Heart right ventricle (tissue), 16 donors: Measurements from ENCODE around the gene ZNF174. TPM values are rescaled to one million over a fixed set of nuclear protein-coding genes. Genes with fewer than 3 reads are reported as not detected.

Experiments
- ATAC-seq, 8 donors: fragments of 200-7000 bp; cut with Tn5 transposase; one replicate each; pipeline ENCODE4 v1.9.1; 2020; ENCODE audit warnings: mild to moderate bottlenecking in 8 of 8, moderate library complexity in 8 of 8, moderate number of reproducible peaks in 1 of 8
- DNase-seq, 2 donors: peaks; one replicate each; pipeline ENCODE4 v3.0.0-alpha.2; 2020
- H3K27ac ChIP-seq, 10 donors: fragments of 200-600 bp; sonication (generic) in 2 of 10; one replicate each; pipeline versions ENCODE4 v1.5.0 to v1.8.0; 2020 to 2022; ENCODE audit warnings: mild to moderate bottlenecking in 3 of 10
- H3K27me3 ChIP-seq, 7 donors: fragments of 200-600 bp; one replicate each; pipeline ENCODE4 v1.8.0; 2021 to 2022; ENCODE audit warnings: mild to moderate bottlenecking in 2 of 7
- H3K36me3 ChIP-seq, 9 donors: fragments of 200-600 bp; sonication (generic) in 1 of 9; one replicate each; pipeline versions ENCODE4 v1.5.0 to v1.8.0; 2020 to 2022; ENCODE audit warnings: mild to moderate bottlenecking in 2 of 9
- H3K4me1 ChIP-seq, 9 donors: fragments of 200-600 bp; sonication (generic) in 1 of 9; one replicate each; pipeline versions ENCODE4 v1.5.0 to v1.8.0; 2020 to 2022; ENCODE audit warnings: mild to moderate bottlenecking in 4 of 9
- H3K4me3 ChIP-seq, 10 donors: fragments of 200-600 bp; sonication (generic) in 2 of 10; one replicate each; pipeline versions ENCODE4 v1.5.0 to v1.8.0; 2020 to 2022; ENCODE audit warnings: mild to moderate bottlenecking in 7 of 10, moderate library complexity in 2 of 10
- H3K9me3 ChIP-seq, 11 donors: fragments of 200-600 bp in 10 of 11; sonication (generic) in 2 of 11; one replicate each; pipeline versions ENCODE4 v1.5.0 to v1.8.0; 2013 to 2022; ENCODE audit warnings: mild to moderate bottlenecking in 2 of 11, control low read depth in 1 of 11, moderate library complexity in 1 of 11
- CTCF ChIP-seq, 9 donors: fragments of 200-600 bp; sonication (generic) in 2 of 9; IDR thresholded peaks; one replicate each; pipeline versions ENCODE4 v1.5.0 to v1.8.0; 2021 to 2022; ENCODE audit warnings: antibody characterized with exemption in 9 of 9, mild to moderate bottlenecking in 5 of 9, moderate library complexity in 1 of 9
- WGBS, 2 donors: extraction: QIAGEN DNeasy Blood & Tissue Kit; methylation state at CpG; one replicate each; pipeline ENCODE4 v1.1.7; 2013; ENCODE audit warnings: inconsistent platforms in 1 of 2; 5-methylcytosine and 5-hydroxymethylcytosine counted together
- intact Hi-C, 10 donors: fragments of 100-400 bp; cut with DNase I; formaldehyde crosslinking; loops; one replicate each; pipeline versions ENCODE4 v1.11.1 to v1.14.2; 2022
- polyA plus RNA-seq, 2 donors: library from polyadenylated mRNA; stranded (reverse); fragments of 200-250 nt; gene quantifications; one replicate each; pipeline ENCODE4 v1.2.3, GENCODE V29; 2013
- total RNA-seq, 10 donors: library from RNA; stranded (reverse); fragmentation: NEBNext Ultra II Directional in 3 of 10; extraction: Animal tissue kit (Norgen Biotek cat#: 25700) in 3 of 10; gene quantifications; one replicate each; pipeline versions ENCODE4 v1.2.1 to v1.2.4, GENCODE V29; 2021 to 2023
- donor health status: Arrhythmogenic right ventricular cardiomyopathy.
- donor health status: ischemic (EF 13 %, LVEDD 7.1; RV severe dilation, severe dysfunction).
- donor health status: healthy with polysubstance abuse.
- donor health status: DM: no; HTN: yes; CAD: no.
- donor health status: DM: no; HTN: no; CAD: no.
- donor health status: ischemic (EF 25% LVEDD 6.9; RV normal size, moderate dysfunction).
- donor health status: ischemic (EF 25% LVEDD 5.7; RV mildly dilated, moderate dysfunction).
- donor health status: healthy.
- donor health status: DM: yes; HTN: yes; CAD: no.
- donor health status: Ischemic cardiomyopathy.
- donor health status: ischemic (EF 35%, LVEDD 5.7; RV mildly dilated, moderate dysfunction).
- donor health status: nonischemic (EF 11% LVEDD 7.7; RV severe dilation, severe dysfunction).
- donor health status: DM: yes; HTN: yes; CAD: no.
- donor health status: PGD.
- donor health status: ischemic (EF 29% LVEDD 5.4; RV normal size, mild dysfunction).
- donor health status: nonischemic (EF 23%, LVEDD 6.1; RV moderate dilation, normal function).

ZNF174 gene
- total and polyA plus RNA-seq, 12 donors: 6.5 to 14.4 (median 9.7) TPM

GRCh38 chr16:3458852-3459361 is 57.9 kb downstream of the ZNF174 start:
- peaks cover 41 to 83% (median 68%) of the 10 kb centered on the region in 9 donors for H3K4me1 ChIP-seq
- ATAC-seq: no peak
- no peaks in the 10 kb centered on the region for H3K36me3 ChIP-seq
- peak overlapping the region; percentile 65 to 95 (median 83) for H3K4me3 ChIP-seq
- intact Hi-C loops: loop anchor here in 5 of 10 donors (1.0 to 10.0 kb wide), 8 partner anchors 43 to 304 kb away; partner anchors contain the start of genes ZNF174 (in 3 of the 5), ZSCAN32 (in 3 of the 5), CLUAP1 (in 2 of the 5) and TIGD7 (in 2 of the 5)
- no peaks in the 10 kb centered on the region for H3K27me3 ChIP-seq
- peak overlapping the region; percentile 92 to 99 (median 98) for H3K27ac ChIP-seq
- no peak for DNase-seq
- no peak for TF ChIP-seq CTCF (IDR thresholded peaks at IDR 0.05)
- H3K9me3 ChIP-seq: no peaks in the 10 kb centered on the region
- 5% methylated on average over 10 of the region's 10 CpGs for WGBS, 2 donors

Other genes starting within 250 kb of the ZNF174 start
- gene OR1F1, start 213.0 kb upstream of the ZNF174 start, total RNA-seq: not detected
- not detected for gene OR1F1, start 213.0 kb upstream of the ZNF174 start, polyA plus RNA-seq
- gene ZNF200, start 166.1 kb upstream of the ZNF174 start, total RNA-seq: 1 to 10 TPM; 4.6 to 8.9 (median 6.1) TPM
- 1 to 10 TPM; 2.9 to 5.4 TPM for gene ZNF200, start 166.1 kb upstream of the ZNF174 start, polyA plus RNA-seq
- gene MEFV, start 144.6 kb upstream of the ZNF174 start, total RNA-seq: 1 to 10 TPM in 2 of 10 donors, under 1 TPM in 8; 0.11 to 3.1 (median 0.53) TPM
- gene MEFV, start 144.6 kb upstream of the ZNF174 start, polyA plus RNA-seq: under 1 TPM; 0.19 to 0.37 TPM
- 10 to 100 TPM in 3 of 10 donors, 1 to 10 TPM in 7; 7.2 to 13.2 (median 9.2) TPM for gene ZNF263, start 117.7 kb upstream of the ZNF174 start, total RNA-seq
- 10 to 100 TPM in 1 of 2 donors, 1 to 10 TPM in 1; 8.9 to 10.8 TPM for gene ZNF263, start 117.7 kb upstream of the ZNF174 start, polyA plus RNA-seq
- 10 to 100 TPM in 1 of 10 donors, 1 to 10 TPM in 9; 6.5 to 11.2 (median 8.7) TPM for gene TIGD7, start 95.8 kb upstream of the ZNF174 start, total RNA-seq
- gene TIGD7, start 95.8 kb upstream of the ZNF174 start, polyA plus RNA-seq: 1 to 10 TPM; 4.7 to 6.7 TPM
- gene ZNF75A, start 95.7 kb upstream of the ZNF174 start, total RNA-seq: 10 to 100 TPM; 15.2 to 25.5 (median 21.6) TPM
- 10 to 100 TPM in 1 of 2 donors, 1 to 10 TPM in 1; 9.1 to 33.9 TPM for gene ZNF75A, start 95.7 kb upstream of the ZNF174 start, polyA plus RNA-seq
- under 1 TPM in 2 of 10 donors, not detected in 8; 0.15 to 0.22 TPM for gene OR2C1, start 45.3 kb upstream of the ZNF174 start, total RNA-seq
- gene OR2C1, start 45.3 kb upstream of the ZNF174 start, polyA plus RNA-seq: under 1 TPM in 1 of 2 donors, not detected in 1; 0.01 TPM
- 1 to 10 TPM; 5.0 to 9.0 (median 6.9) TPM for gene ZSCAN32, start 211 bp upstream of the ZNF174 start, total RNA-seq
- gene ZSCAN32, start 211 bp upstream of the ZNF174 start, polyA plus RNA-seq: 1 to 10 TPM; 6.1 to 7.0 TPM
- 1 to 10 TPM; 1.1 to 2.4 (median 1.8) TPM for gene ZNF597, start 42.3 kb downstream of the ZNF174 start, total RNA-seq
- under 1 TPM; 0.73 to 0.86 TPM for gene ZNF597, start 42.3 kb downstream of the ZNF174 start, polyA plus RNA-seq
- gene NAA60, start 42.5 kb downstream of the ZNF174 start, total RNA-seq: 10 to 100 TPM; 32.1 to 57.5 (median 37.7) TPM
- 10 to 100 TPM; 33.5 to 41.6 TPM for gene NAA60, start 42.5 kb downstream of the ZNF174 start, polyA plus RNA-seq
- not detected for gene C16orf90, start 94.3 kb downstream of the ZNF174 start, total RNA-seq
- not detected for gene C16orf90, start 94.3 kb downstream of the ZNF174 start, polyA plus RNA-seq
- 10 to 100 TPM; 12.4 to 28.2 (median 17.4) TPM for gene CLUAP1, start 99.8 kb downstream of the ZNF174 start, total RNA-seq
- gene CLUAP1, start 99.8 kb downstream of the ZNF174 start, polyA plus RNA-seq: 10 to 100 TPM in 1 of 2 donors, 1 to 10 TPM in 1; 5.0 to 14.3 TPM
- gene NLRC3, start 176.2 kb downstream of the ZNF174 start, total RNA-seq: 1 to 10 TPM in 6 of 10 donors, under 1 TPM in 4; 0.42 to 2.5 (median 1.1) TPM
- under 1 TPM; 0.26 to 0.88 TPM for gene NLRC3, start 176.2 kb downstream of the ZNF174 start, polyA plus RNA-seq
- gene SLX4, start 210.4 kb downstream of the ZNF174 start, total RNA-seq: 1 to 10 TPM; 2.4 to 3.6 (median 2.9) TPM
- 1 to 10 TPM; 1.1 to 4.4 TPM for gene SLX4, start 210.4 kb downstream of the ZNF174 start, polyA plus RNA-seq